ENCODE data around the gene PCSK6.

DNA sequence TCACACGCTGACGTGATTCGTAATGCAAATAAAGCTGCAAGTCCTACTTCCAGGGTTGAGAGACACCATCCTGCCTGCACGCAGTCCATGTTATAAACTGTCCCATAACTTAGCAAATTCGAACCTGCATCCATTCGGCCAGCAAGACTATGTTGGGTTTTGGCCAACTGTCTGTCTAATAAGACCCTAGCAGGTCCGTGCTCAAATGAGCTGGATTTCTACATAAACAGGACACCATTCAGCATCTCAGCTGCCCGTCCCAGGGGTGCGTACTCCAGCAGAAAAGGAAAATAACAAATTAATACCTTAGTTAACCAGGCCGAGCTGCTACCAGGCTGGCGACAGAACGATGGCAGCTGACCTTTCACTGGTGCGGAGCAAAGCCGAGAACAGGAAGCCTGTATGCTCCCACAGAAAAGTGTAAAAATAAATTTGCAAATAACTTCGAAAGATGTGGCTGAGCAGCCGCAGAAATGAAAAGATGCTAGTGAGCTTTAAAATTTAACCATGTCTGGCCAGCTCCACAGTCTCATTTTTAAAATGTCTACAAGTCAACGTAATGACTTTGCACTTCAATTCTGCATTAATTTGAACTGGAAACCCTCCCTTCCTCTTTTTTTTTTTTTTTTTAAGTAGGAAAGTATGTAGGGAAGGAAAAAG, 97.4 kb downstream of the PCSK6 start:
- TF ChIP-seq, protein P1, sequence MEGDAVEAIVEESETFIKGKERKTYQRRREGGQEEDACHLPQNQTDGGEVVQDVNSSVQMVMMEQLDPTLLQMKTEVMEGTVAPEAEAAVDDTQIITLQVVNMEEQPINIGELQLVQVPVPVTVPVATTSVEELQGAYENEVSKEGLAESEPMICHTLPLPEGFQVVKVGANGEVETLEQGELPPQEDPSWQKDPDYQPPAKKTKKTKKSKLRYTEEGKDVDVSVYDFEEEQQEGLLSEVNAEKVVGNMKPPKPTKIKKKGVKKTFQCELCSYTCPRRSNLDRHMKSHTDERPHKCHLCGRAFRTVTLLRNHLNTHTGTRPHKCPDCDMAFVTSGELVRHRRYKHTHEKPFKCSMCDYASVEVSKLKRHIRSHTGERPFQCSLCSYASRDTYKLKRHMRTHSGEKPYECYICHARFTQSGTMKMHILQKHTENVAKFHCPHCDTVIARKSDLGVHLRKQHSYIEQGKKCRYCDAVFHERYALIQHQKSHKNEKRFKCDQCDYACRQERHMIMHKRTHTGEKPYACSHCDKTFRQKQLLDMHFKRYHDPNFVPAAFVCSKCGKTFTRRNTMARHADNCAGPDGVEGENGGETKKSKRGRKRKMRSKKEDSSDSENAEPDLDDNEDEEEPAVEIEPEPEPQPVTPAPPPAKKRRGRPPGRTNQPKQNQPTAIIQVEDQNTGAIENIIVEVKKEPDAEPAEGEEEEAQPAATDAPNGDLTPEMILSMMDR (IDR thresholded peaks at IDR 0.05; ENCODE audit: borderline replicate concordance, extremely low read depth, low read length, poor library complexity, severe bottlenecking): no peak
- TF ChIP-seq EZH2 (IDR thresholded peaks at IDR 0.05; ENCODE audit: borderline replicate concordance, low read depth, low read length, severe bottlenecking): no peak
